HEK293 (cell line): ENCODE data around the gene SELENOO.

Experiments used
- BCL11B ChIP-seq: fragments of 450-650 bp; formaldehyde crosslinking; IDR thresholded peaks from 2 replicates; pipeline ENCODE4 v1.5.1; 2016; ENCODE audit warnings: low read depth, missing biosample characterization, missing genetic modification characterization
- GLI4 ChIP-seq: fragments of 450-650 bp; formaldehyde crosslinking; IDR thresholded peaks from 2 replicates; pipeline ENCODE4 v1.5.1; 2016; ENCODE audit warnings: missing biosample characterization, missing genetic modification characterization
- HOXC10 ChIP-seq: sonication (generic); formaldehyde crosslinking; IDR thresholded peaks from 2 replicates; pipeline ENCODE4 v1.8.1; 2023; ENCODE audit warnings: mild to moderate bottlenecking, missing genetic modification reagents
- KLF7 ChIP-seq: fragments of 450-650 bp; formaldehyde crosslinking; IDR thresholded peaks from 2 replicates; pipeline ENCODE4 v1.5.1; 2016; ENCODE audit warnings: missing biosample characterization, missing genetic modification characterization, borderline replicate concordance
- MEIS1 ChIP-seq: sonication (generic); formaldehyde crosslinking; IDR thresholded peaks from 2 replicates; pipeline ENCODE4 v1.8.1; 2022; ENCODE audit warnings: missing genetic modification reagents, mild to moderate bottlenecking, borderline replicate concordance
- OSR2 ChIP-seq: fragments of 450-650 bp; formaldehyde crosslinking; IDR thresholded peaks from 2 replicates; pipeline ENCODE4 v1.5.1; 2016; ENCODE audit warnings: missing biosample characterization, missing genetic modification characterization
- ZBTB21 ChIP-seq: fragments of 450-650 bp; formaldehyde crosslinking; IDR thresholded peaks from 2 replicates; pipeline ENCODE4 v1.5.1; 2017; ENCODE audit warnings: missing biosample characterization, missing genetic modification characterization
- ZFHX2 ChIP-seq: fragments of 450-650 bp; formaldehyde crosslinking; conservative IDR thresholded peaks from 2 replicates; pipeline ENCODE4 v1.5.1; 2016; ENCODE audit warnings: missing biosample characterization, missing genetic modification characterization
- ZFP37 ChIP-seq: fragments of 450-650 bp; formaldehyde crosslinking; IDR thresholded peaks from 2 replicates; pipeline ENCODE4 v1.5.1; 2016; ENCODE audit warnings: missing biosample characterization, missing genetic modification characterization
- ZNF133 ChIP-seq: fragments of 450-650 bp; formaldehyde crosslinking; IDR thresholded peaks from 2 replicates; pipeline ENCODE4 v1.5.1; 2016; ENCODE audit warnings: missing biosample characterization, missing genetic modification characterization
- ZNF221 ChIP-seq: fragments of 450-650 bp; formaldehyde crosslinking; IDR thresholded peaks from 2 replicates; pipeline ENCODE4 v1.5.1; 2017; ENCODE audit warnings: missing biosample characterization, missing genetic modification characterization, borderline replicate concordance
- ZNF274 ChIP-seq, 2 experiments: fragments of 200-500 bp in 1 of 2; fragments of 450-650 bp in 1 of 2; sonication (Bioruptor generic) in 1 of 2; formaldehyde crosslinking in 1 of 2; IDR thresholded peaks; 2 replicates each; pipeline versions ENCODE4 v1.5.1 to v1.6.1; 2014 to 2016; ENCODE audit warnings: borderline replicate concordance in 1 of 2, inconsistent platforms in 1 of 2, low read length in 1 of 2, missing biosample characterization in 1 of 2, missing genetic modification characterization in 1 of 2
- ZNF302 ChIP-seq: fragments of 450-650 bp; formaldehyde crosslinking; IDR thresholded peaks from 2 replicates; pipeline ENCODE4 v1.5.1; 2016; ENCODE audit warnings: missing biosample characterization, missing genetic modification characterization, low read depth
- ZNF335 ChIP-seq: fragments of 450-650 bp; formaldehyde crosslinking; conservative IDR thresholded peaks from 2 replicates; pipeline ENCODE4 v1.5.1; 2016; ENCODE audit warnings: missing biosample characterization, missing genetic modification characterization
- ZNF404 ChIP-seq: fragments of 450-650 bp; formaldehyde crosslinking; IDR thresholded peaks from 2 replicates; pipeline ENCODE4 v1.5.1; 2017; ENCODE audit warnings: missing biosample characterization, missing genetic modification characterization
- ZNF518A ChIP-seq: fragments of 450-650 bp; formaldehyde crosslinking; conservative IDR thresholded peaks from 2 replicates; pipeline ENCODE4 v1.5.1; 2016; ENCODE audit warnings: low read depth, missing biosample characterization, missing genetic modification characterization
- ZNF639 ChIP-seq: fragments of 450-650 bp; formaldehyde crosslinking; IDR thresholded peaks from 2 replicates; pipeline ENCODE4 v1.5.1; 2016; ENCODE audit warnings: missing biosample characterization, missing genetic modification characterization
- ZNF660 ChIP-seq: fragments of 450-650 bp; IDR thresholded peaks from 2 replicates; pipeline ENCODE4 v1.5.1; 2018; ENCODE audit warnings: missing biosample characterization, mild to moderate bottlenecking, missing genetic modification characterization
- ZNF785 ChIP-seq: fragments of 450-650 bp; formaldehyde crosslinking; IDR thresholded peaks from 2 replicates; pipeline ENCODE4 v1.5.1; 2016; ENCODE audit warnings: missing biosample characterization, missing genetic modification characterization
- ZSCAN16 ChIP-seq: fragments of 450-650 bp; formaldehyde crosslinking; IDR thresholded peaks from 2 replicates; pipeline ENCODE4 v1.5.1; 2016; ENCODE audit warnings: missing biosample characterization, missing genetic modification characterization
- TF ChIP-seq, protein P1 (sequence below): fragments of 450-650 bp; formaldehyde crosslinking; IDR thresholded peaks from 2 replicates; pipeline ENCODE4 v1.5.1; 2016; ENCODE audit warnings: missing biosample characterization, missing genetic modification characterization
- TF ChIP-seq, protein P2 (sequence below): fragments of 450-650 bp; formaldehyde crosslinking; optimal IDR thresholded peaks from 2 replicates; pipeline ENCODE3; 2016; ENCODE audit warnings: missing biosample characterization, mild to moderate bottlenecking, missing genetic modification characterization
- TF ChIP-seq, protein P3 (sequence below): fragments of 450-650 bp; formaldehyde crosslinking; IDR thresholded peaks from 2 replicates; pipeline ENCODE4 v1.5.1; 2016; ENCODE audit warnings: missing biosample characterization, missing genetic modification characterization

The SELENOO gene

GRCh38 chr22:50244420-50245213 lies 43.8 kb downstream of the SELENOO start, which contains the start of gene TUBGCP6 (continued):
- no peak for TF ChIP-seq ZNF404 (tag by site-specific recombination)
- TF ChIP-seq ZSCAN16, result peak; percentile 12; the same call in 1 of the 2 replicates
- peak; percentile 52; the same call in 1 of the 2 replicates for TF ChIP-seq ZNF660 (tag by site-specific recombination)
- peak; percentile 79; the same call in 1 of the 2 replicates for TF ChIP-seq ZFP37 (tag by site-specific recombination)
- peak; percentile 86; the same call in 1 of the 2 replicates for TF ChIP-seq ZNF785 (tag by site-specific recombination)
- TF ChIP-seq ZNF335 (tag by site-specific recombination), result peak; percentile 79
- TF ChIP-seq, protein P1, sequence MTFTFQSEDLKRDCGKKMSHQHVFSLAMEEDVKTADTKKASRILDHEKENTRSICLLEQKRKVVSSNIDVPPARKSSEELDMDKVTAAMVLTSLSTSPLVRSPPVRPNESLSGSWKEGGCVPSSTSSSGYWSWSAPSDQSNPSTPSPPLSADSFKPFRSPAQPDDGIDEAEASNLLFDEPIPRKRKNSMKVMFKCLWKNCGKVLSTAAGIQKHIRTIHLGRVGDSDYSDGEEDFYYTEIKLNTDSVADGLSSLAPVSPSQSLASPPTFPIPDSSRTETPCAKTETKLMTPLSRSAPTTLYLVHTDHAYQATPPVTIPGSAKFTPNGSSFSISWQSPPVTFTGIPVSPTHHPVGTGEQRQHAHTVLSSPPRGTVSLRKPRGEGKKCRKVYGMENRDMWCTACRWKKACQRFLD (tag by site-specific recombination), result peak; percentile 92; the same call in 1 of the 2 replicates
- TF ChIP-seq KLF7 (tag by site-specific recombination), result peak; percentile 62; the same call in 1 of the 2 replicates
- TF ChIP-seq, protein P2, sequence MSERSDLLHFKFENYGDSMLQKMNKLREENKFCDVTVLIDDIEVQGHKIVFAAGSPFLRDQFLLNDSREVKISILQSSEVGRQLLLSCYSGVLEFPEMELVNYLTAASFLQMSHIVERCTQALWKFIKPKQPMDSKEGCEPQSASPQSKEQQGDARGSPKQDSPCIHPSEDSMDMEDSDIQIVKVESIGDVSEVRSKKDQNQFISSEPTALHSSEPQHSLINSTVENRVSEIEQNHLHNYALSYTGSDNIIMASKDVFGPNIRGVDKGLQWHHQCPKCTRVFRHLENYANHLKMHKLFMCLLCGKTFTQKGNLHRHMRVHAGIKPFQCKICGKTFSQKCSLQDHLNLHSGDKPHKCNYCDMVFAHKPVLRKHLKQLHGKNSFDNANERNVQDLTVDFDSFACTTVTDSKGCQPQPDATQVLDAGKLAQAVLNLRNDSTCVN, result peak; percentile 94
- no peak for TF ChIP-seq ZNF133 (tag by site-specific recombination)
- no peak for TF ChIP-seq HOXC10 (CRISPR knock-in tag)
- TF ChIP-seq ZNF518A (tag by site-specific recombination), result peak; percentile 72
- TF ChIP-seq ZNF302 (tag by site-specific recombination), result no peak
- no peak for TF ChIP-seq ZNF274 (IDR thresholded peaks at IDR 0.05; ENCODE audit: low read length)
- TF ChIP-seq ZNF274 (tag by site-specific recombination; IDR thresholded peaks at IDR 0.05; ENCODE audit: borderline replicate concordance), result no peak
- peak; percentile 53 for TF ChIP-seq OSR2
- TF ChIP-seq ZBTB21 (tag by site-specific recombination), result peak; percentile 99
- TF ChIP-seq GLI4 (tag by site-specific recombination), result 0 out of 2 replicates have a peak, but pooled peaks have one; percentile 54
- no peak for TF ChIP-seq MEIS1 (CRISPR knock-in tag)
- 0 out of 2 replicates have a peak, but pooled peaks have one; percentile 56 for TF ChIP-seq BCL11B (tag by site-specific recombination)
- TF ChIP-seq, protein P3, sequence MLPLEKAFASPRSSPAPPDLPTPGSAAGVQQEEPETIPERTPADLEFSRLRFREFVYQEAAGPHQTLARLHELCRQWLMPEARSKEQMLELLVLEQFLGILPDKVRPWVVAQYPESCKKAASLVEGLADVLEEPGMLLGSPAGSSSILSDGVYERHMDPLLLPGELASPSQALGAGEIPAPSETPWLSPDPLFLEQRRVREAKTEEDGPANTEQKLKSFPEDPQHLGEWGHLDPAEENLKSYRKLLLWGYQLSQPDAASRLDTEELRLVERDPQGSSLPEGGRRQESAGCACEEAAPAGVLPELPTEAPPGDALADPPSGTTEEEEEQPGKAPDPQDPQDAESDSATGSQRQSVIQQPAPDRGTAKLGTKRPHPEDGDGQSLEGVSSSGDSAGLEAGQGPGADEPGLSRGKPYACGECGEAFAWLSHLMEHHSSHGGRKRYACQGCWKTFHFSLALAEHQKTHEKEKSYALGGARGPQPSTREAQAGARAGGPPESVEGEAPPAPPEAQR (tag by site-specific recombination), result no peak
- TF ChIP-seq ZNF221 (tag by site-specific recombination), result no peak
- no peak for TF ChIP-seq ZFHX2 (tag by site-specific recombination)
- TF ChIP-seq ZNF639, result peak; percentile 81
